Stimulated activated CD4-positive, alpha-beta T cell treated with anti-CD3 and anti-CD28 coated beads, Interleukin-1b, Interleukin-23, amount 100 ng/mL, for 24 hours (primary cell): Measurements from ENCODE around the gene FOXC2.

Experiments
- DNase-seq, 4 experiments: peaks; one replicate each; pipeline ENCODE4 v3.0.0-alpha.2; 2020; ENCODE audit warnings: low read depth in 4 of 4, low spot score in 1 of 4

The FOXC2 gene

GRCh38 chr16:86566601-86566965 is at the start of gene FOXC2:
FOXC2 (plus strand) TSS chr16:86566829; CDS start chr16:86567336, 507 bp downstream.
- DNase-seq = peak in 2 of 4 experiments; percentile 52 to 54

- DNase-seq = no peak
Observed at GRCh38 chr16:86517033-86517432, 49.6 kb upstream of the FOXC2 start.

GRCh38 chr16:86517652-86518258 is 48.9 kb upstream of the FOXC2 start:
- no peak for DNase-seq

GRCh38 chr16:86519007-86519648 is 47.5 kb upstream of the FOXC2 start:
- no peak for DNase-seq

GRCh38 chr16:86519649-86520316 is 46.8 kb upstream of the FOXC2 start:
- DNase-seq = peak in 3 of 4 experiments; percentile 30 to 49 (median 36)

- no peak for DNase-seq
Observed at GRCh38 chr16:86520317-86521210, 46.1 kb upstream of the FOXC2 start.

GRCh38 chr16:86521236-86522197 is 45.1 kb upstream of the FOXC2 start:
- DNase-seq = no peak

GRCh38 chr16:86522634-86523033 is 44.0 kb upstream of the FOXC2 start:
- DNase-seq = no peak

GRCh38 chr16:86523166-86523740 is 43.4 kb upstream of the FOXC2 start:
- DNase-seq = no peak

GRCh38 chr16:86524029-86524428 is 42.6 kb upstream of the FOXC2 start:
- DNase-seq = no peak

GRCh38 chr16:86525696-86526095 is 40.9 kb upstream of the FOXC2 start:
- DNase-seq = no peak

- DNase-seq = no peak
Observed at GRCh38 chr16:86527366-86527765, 39.3 kb upstream of the FOXC2 start.

- no peak for DNase-seq
Observed at GRCh38 chr16:86528061-86528929, 38.3 kb upstream of the FOXC2 start.

GRCh38 chr16:86529160-86529559 is 37.5 kb upstream of the FOXC2 start:
- no peak for DNase-seq

GRCh38 chr16:86530251-86531190 is 36.1 kb upstream of the FOXC2 start:
- no peak for DNase-seq

- no peak for DNase-seq
Observed at GRCh38 chr16:86531191-86531545, 35.5 kb upstream of the FOXC2 start.

GRCh38 chr16:86531641-86532525 is 34.7 kb upstream of the FOXC2 start:
- DNase-seq = no peak
